Tibial artery (tissue), 4 donors: ENCODE measurements around the gene B3GALNT2.

Experiments
- DNase-seq, 2 donors: peaks; one replicate each; pipeline ENCODE4 v3.0.0-alpha.2; 2019
- H3K27ac ChIP-seq, 2 donors: fragments of 200-600 bp; sonication (generic) in 1 of 2; 1 replicate in 1 of 2; 2 replicates in 1 of 2; pipeline ENCODE4 v1.5.1; 2018 to 2019; ENCODE audit warnings: mild to moderate bottlenecking in 1 of 2
- H3K27me3 ChIP-seq, 2 donors: fragments of 200-600 bp; sonication (generic) in 1 of 2; one replicate each; pipeline versions ENCODE4 v1.5.1 to v1.6.0; 2016 to 2019
- H3K36me3 ChIP-seq, 3 donors: fragments of 200-600 bp; sonication (generic) in 2 of 3; one replicate each; pipeline ENCODE4 v1.5.1; 2016 to 2019; ENCODE audit warnings: mild to moderate bottlenecking in 2 of 3
- H3K4me1 ChIP-seq, 4 donors: fragments of 200-600 bp; sonication (generic) in 2 of 4; 1 replicate in 3 of 4; 2 replicates in 1 of 4; pipeline ENCODE4 v1.5.1; 2016 to 2019
- H3K4me3 ChIP-seq, 2 donors: fragments of 200-600 bp; sonication (generic) in 1 of 2; 1 replicate in 1 of 2; 2 replicates in 1 of 2; pipeline ENCODE4 v1.5.1; 2018 to 2019; ENCODE audit warnings: mild to moderate bottlenecking in 2 of 2
- H3K9me3 ChIP-seq, 3 donors: fragments of 200-600 bp; sonication (generic) in 1 of 3; one replicate each; pipeline ENCODE4 v1.5.1; 2016 to 2019
- intact Hi-C: fragments of 100-400 bp; cut with DNase I; formaldehyde crosslinking; loops from one replicate; pipeline ENCODE4 v1.15.0; 2023; ENCODE audit warnings: low total_unique reads
- TF ChIP-seq, protein P1 (sequence below), 2 experiments: fragments of 200-600 bp in 1 of 2; fragments of 450-650 bp in 1 of 2; IDR thresholded peaks; one replicate each; pipeline ENCODE4 v1.5.1; 2017 to 2019; ENCODE audit warnings: antibody characterized with exemption in 2 of 2, mild to moderate bottlenecking in 1 of 2, moderate library complexity in 1 of 2

Gene B3GALNT2

DNA sequence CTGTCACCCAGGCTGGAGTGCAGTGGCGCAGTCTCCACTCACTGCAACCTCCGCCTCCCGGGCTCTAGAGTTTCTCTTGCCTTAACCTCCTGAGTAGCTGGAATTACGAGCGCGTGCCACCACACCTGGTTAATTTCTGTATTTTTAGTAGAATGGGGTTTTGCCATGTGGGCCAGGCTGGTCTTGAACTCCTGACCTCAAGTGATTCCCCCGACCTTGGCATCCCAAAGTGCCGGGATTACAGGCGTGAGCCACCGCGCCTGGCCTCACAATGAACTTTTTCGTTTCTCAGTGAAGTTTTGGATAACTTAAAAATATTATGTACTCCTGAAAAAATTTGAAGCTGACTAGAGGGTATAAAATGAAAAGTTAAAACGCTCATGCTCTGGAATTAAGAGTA, 77.6 kb downstream of the B3GALNT2 start:
- TF ChIP-seq, protein P1, sequence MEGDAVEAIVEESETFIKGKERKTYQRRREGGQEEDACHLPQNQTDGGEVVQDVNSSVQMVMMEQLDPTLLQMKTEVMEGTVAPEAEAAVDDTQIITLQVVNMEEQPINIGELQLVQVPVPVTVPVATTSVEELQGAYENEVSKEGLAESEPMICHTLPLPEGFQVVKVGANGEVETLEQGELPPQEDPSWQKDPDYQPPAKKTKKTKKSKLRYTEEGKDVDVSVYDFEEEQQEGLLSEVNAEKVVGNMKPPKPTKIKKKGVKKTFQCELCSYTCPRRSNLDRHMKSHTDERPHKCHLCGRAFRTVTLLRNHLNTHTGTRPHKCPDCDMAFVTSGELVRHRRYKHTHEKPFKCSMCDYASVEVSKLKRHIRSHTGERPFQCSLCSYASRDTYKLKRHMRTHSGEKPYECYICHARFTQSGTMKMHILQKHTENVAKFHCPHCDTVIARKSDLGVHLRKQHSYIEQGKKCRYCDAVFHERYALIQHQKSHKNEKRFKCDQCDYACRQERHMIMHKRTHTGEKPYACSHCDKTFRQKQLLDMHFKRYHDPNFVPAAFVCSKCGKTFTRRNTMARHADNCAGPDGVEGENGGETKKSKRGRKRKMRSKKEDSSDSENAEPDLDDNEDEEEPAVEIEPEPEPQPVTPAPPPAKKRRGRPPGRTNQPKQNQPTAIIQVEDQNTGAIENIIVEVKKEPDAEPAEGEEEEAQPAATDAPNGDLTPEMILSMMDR (IDR thresholded peaks at IDR 0.05), result no peak
- peaks cover 0 to 17% (median 0%) of the 10 kb centered on the region in 3 donors for H3K36me3 ChIP-seq
- no peaks in the 10 kb centered on the region for H3K27me3 ChIP-seq
- no peak overlapping the region for H3K4me3 ChIP-seq
- no peak overlapping the region for H3K27ac ChIP-seq
- peaks cover 0 to 14% (median 3%) of the 10 kb centered on the region in 4 donors for H3K4me1 ChIP-seq
- H3K9me3 ChIP-seq, result no peaks in the 10 kb centered on the region
- no peak for DNase-seq
- intact Hi-C loops, result loop anchor here (10.0 kb wide), 1 partner anchor 952 kb away; the partner anchor contains the start of gene TARBP1

DNA sequence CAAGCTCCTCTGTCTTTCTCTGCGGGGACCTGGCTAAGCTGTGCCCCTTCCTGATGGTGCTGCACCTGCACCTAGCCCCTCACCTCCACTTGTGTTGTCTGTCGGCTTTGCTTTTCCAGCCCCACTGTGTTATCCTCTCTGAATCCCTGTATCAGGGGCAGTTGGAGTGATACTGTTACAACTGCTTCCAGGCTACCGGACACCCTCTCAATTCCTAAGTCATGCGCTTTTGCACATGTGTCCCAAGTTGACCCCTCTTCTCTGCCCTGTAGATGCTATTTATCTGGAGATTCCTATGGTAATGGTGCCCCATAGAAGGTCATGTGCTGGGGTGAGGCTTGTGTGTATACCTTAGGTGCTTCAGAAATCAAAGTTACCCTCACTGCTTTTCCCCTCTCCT, 78.1 kb downstream of the B3GALNT2 start:
- Histone ChIP-seq H3K27me3 (no peaks in the 10 kb centered on the region), H3K36me3 (peaks cover 0 to 17% (median 0%) of the 10 kb centered on the region in 3 donors), H3K4me3 (no peak overlapping the region), H3K27ac (no peak overlapping the region), H3K4me1 (peaks cover 0 to 11% (median 3%) of the 10 kb centered on the region in 4 donors), H3K9me3 (no peaks in the 10 kb centered on the region)
- intact Hi-C loops, result loop anchor here (10.0 kb wide), 1 partner anchor 951 kb away; the partner anchor contains the start of gene TARBP1
- no peak for DNase-seq
- TF ChIP-seq, protein P1 (IDR thresholded peaks at IDR 0.05), result no peak

DNA sequence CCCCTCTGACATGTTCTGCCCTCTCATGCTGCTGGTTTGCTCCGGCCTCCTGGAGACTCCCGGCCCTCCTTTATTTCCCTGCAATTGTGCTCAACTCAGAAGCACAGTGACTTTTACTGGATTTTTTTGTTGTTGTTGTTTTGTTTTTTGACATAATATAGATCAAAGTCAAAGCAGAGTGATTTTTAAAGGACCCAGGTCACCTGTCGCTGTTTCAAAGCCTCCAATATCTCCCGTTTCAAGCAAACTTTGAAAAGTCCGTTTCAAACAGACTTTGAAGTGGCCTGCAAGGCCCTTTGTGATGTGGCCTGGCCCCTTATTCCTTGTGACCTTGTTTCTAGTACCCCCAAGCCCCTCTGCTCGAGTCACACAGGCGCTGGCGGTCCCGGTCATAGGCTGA, 78.9 kb downstream of the B3GALNT2 start:
- Histone ChIP-seq H3K36me3 (peaks cover 0 to 17% (median 0%) of the 10 kb centered on the region in 3 donors), H3K4me1 (peaks cover 0 to 6% (median 2%) of the 10 kb centered on the region in 4 donors), H3K27me3 (no peaks in the 10 kb centered on the region), H3K4me3 (no peak overlapping the region), H3K9me3 (no peaks in the 10 kb centered on the region), H3K27ac (no peak overlapping the region)
- TF ChIP-seq, protein P1 (IDR thresholded peaks at IDR 0.05), result no peak
- DNase-seq, result no peak
- intact Hi-C loops, result loop anchor here (10.0 kb wide), 1 partner anchor 951 kb away; the partner anchor contains the start of gene TARBP1

DNA sequence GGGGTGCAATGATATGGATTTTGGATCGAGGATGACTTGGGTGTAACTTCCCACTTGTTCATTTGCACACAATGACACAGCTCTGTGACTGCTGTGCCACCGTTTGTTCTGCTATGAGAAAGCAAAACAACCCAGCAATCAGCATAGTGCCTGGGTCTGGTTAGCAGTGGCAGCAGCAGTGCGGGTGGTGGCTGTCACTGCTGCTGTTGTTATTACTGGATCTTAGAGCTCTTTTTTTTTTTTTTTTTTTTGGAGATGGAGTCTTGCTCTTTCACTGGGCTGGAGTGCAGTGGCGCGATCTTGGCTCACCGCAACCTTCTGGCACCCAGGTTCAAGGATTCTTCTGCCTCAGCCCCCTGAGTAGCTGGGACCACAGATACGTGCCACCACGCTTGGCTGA, 80.2 kb downstream of the B3GALNT2 start:
- no peak overlapping the region for H3K27ac ChIP-seq
- H3K36me3 ChIP-seq, result peaks cover 0 to 17% (median 0%) of the 10 kb centered on the region in 3 donors
- TF ChIP-seq, protein P1 (IDR thresholded peaks at IDR 0.05), result no peak
- H3K4me1 ChIP-seq, result peaks cover 0 to 6% (median 0%) of the 10 kb centered on the region in 4 donors
- no peaks in the 10 kb centered on the region for H3K27me3 ChIP-seq
- no peak overlapping the region for H3K4me3 ChIP-seq
- intact Hi-C loops, result loop anchor here (10.0 kb wide), 1 partner anchor 949 kb away; the partner anchor contains the start of gene TARBP1
- DNase-seq, result no peak
- H3K9me3 ChIP-seq, result no peaks in the 10 kb centered on the region

GRCh38 chr1:235423214-235423652, 81.0 kb downstream of the B3GALNT2 start:
- intact Hi-C loops, result loop anchor here (10.0 kb wide), 1 partner anchor 948 kb away; the partner anchor contains the start of gene TARBP1
- H3K9me3 ChIP-seq, result no peaks in the 10 kb centered on the region
- no peak for DNase-seq
- H3K4me1 ChIP-seq, result peaks cover 0 to 6% (median 0%) of the 10 kb centered on the region in 4 donors
- no peak overlapping the region for H3K4me3 ChIP-seq
- peaks cover 0 to 17% (median 0%) of the 10 kb centered on the region in 3 donors for H3K36me3 ChIP-seq
- H3K27me3 ChIP-seq, result no peaks in the 10 kb centered on the region
- TF ChIP-seq, protein P1 (IDR thresholded peaks at IDR 0.05), result no peak
- no peak overlapping the region for H3K27ac ChIP-seq
